ENCODE measurements around the gene FASTKD3.

FASTKD3 gene

DNA sequence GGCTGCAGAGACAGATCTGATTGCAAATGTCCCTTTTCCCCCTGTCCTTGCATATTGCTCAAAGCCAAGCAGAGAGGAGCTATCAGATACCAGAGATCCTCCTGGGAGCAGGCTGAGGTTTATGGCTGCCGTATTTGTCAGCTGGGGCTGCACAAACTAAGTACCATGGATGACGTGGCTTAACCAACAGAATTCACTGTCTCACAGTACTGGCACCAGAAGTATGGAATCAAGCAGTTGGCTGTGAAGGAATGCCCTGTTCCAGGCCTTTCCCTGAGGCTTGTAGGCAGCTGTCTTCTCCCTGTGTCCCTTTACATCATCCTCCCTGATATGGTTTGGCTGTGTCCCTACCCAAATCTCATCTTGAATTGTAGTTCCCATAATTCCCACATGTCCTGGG lies 20.5 kb downstream of the FASTKD3 start:
- POLR2A ChIA-PET: no interaction called here
- CTCF ChIA-PET: interaction anchor here (2.4 kb wide), 1 partner anchor 9 kb away, joined by 7 read pairs; no protein-coding TSS in a partner anchor
- TF ChIP-seq, protein P1, sequence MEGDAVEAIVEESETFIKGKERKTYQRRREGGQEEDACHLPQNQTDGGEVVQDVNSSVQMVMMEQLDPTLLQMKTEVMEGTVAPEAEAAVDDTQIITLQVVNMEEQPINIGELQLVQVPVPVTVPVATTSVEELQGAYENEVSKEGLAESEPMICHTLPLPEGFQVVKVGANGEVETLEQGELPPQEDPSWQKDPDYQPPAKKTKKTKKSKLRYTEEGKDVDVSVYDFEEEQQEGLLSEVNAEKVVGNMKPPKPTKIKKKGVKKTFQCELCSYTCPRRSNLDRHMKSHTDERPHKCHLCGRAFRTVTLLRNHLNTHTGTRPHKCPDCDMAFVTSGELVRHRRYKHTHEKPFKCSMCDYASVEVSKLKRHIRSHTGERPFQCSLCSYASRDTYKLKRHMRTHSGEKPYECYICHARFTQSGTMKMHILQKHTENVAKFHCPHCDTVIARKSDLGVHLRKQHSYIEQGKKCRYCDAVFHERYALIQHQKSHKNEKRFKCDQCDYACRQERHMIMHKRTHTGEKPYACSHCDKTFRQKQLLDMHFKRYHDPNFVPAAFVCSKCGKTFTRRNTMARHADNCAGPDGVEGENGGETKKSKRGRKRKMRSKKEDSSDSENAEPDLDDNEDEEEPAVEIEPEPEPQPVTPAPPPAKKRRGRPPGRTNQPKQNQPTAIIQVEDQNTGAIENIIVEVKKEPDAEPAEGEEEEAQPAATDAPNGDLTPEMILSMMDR (IDR thresholded peaks at IDR 0.05; ENCODE audit: insufficient read depth, low read length, missing control alignments): no peak
- no peak overlapping the region for H3K4me3 ChIP-seq (ENCODE audit: low read depth, low read length)
- no peak for DNase-seq (ENCODE audit: low read depth, low spot score)

DNA sequence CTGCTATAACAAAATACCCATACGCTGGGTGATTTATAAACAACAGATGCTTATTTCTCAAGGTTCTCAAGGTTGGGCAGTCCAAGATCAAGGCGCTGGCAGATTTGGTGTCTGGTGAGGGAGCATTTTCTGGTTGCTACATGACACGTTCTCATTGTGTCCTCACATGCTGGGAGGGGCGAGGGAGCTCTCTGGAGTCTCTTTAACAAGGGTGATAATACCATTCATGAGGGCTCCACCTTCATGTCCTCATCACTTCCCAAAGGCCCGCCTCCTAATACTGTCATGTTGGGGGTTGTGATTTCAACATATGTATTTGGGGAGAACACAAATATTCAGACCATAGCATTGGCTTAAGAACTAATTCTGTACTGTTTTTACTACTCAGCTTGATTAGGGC lies 22.5 kb downstream of the FASTKD3 start:
- ChIA-PET POLR2A (no interaction called here), CTCF (interaction anchor here (1.0 to 2.4 kb wide), 2 partner anchors 11 to 22 kb away, joined by 3 to 7 read pairs; no protein-coding TSS in a partner anchor)
- H3K4me3 ChIP-seq (ENCODE audit: low read depth, low read length): no peak overlapping the region
- DNase-seq (ENCODE audit: low read depth, low spot score): no peak
- TF ChIP-seq, protein P1 (IDR thresholded peaks at IDR 0.05; ENCODE audit: insufficient read depth, low read length, missing control alignments): no peak

DNA sequence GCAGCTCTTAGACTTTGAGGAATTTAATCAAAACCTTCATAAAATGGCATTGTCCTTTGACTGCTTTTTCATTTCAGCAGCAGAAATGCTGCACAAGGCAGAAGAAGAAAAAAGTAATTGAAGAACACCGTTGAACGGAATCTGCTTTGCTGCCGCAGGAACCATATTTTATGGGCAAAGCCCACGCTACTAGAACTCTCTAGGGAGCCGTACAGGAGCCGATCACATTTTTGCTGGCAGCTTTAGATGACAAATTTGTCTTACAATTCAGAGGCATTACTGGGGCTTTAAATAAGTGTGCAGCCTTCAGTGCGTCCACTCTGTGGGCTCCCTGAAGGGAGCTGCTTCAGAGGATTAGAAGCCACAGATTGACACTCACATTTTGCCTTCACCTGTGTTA lies 23.3 kb downstream of the FASTKD3 start:
- POLR2A ChIA-PET: no interaction called here

DNA sequence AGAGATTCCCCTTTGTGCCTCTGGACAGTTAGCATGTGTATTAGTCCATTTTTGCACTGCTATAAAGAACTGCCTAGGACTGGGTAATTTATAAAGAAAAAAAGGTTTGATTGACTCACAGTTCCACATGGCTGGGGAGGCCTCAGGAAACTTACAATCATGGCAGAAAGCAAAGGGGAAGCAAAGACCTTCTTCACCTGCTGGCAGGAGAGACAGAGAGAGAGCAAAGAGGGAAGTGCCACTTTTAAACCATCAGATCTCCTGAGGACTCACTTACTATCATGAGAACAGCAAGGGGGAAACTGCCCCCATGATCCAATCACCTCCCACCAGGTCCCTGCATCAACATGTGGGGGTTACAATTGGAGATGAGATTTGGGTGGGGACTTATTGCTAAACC lies 23.9 kb downstream of the FASTKD3 start:
- DNase-seq (ENCODE audit: low read depth, low spot score): no peak
- TF ChIP-seq, protein P1 (IDR thresholded peaks at IDR 0.05; ENCODE audit: insufficient read depth, low read length, missing control alignments): no peak
- CTCF ChIA-PET: no interaction called here
- POLR2A ChIA-PET: no interaction called here
- H3K4me3 ChIP-seq (ENCODE audit: low read depth, low read length): no peak overlapping the region

More for the DNA sequence above, 23.3 kb downstream of the FASTKD3 start:
- DNase-seq (ENCODE audit: low read depth, low spot score): no peak
- CTCF ChIA-PET: interaction anchor here (1.0 kb wide), 1 partner anchor 21 kb away, joined by 3 read pairs; no protein-coding TSS in a partner anchor
- TF ChIP-seq, protein P1 (IDR thresholded peaks at IDR 0.05; ENCODE audit: insufficient read depth, low read length, missing control alignments): no peak
- H3K4me3 ChIP-seq (ENCODE audit: low read depth, low read length): no peak overlapping the region

DNA sequence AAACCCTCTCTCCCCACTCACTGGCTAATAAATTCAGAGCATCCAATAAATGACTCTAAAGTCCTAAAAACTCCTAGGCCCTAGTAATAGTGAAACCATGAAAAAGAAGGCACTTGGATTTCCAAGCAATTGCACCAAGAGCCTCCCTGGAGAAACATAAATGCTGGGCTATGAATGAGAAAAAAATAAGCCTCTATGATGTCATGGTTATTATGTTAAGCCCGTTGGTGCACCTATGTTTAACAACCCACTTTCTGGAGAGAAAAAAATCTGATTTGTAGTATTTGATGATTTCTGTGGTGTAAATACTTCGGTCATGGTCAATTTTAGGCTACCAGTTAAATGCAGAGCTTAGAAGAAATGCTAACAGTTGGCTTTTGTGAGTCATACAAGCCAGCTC lies 26.3 kb downstream of the FASTKD3 start:
- TF ChIP-seq, protein P1 (IDR thresholded peaks at IDR 0.05; ENCODE audit: insufficient read depth, low read length, missing control alignments): no peak
- ChIA-PET POLR2A (no interaction called here), CTCF (no interaction called here)
- DNase-seq (ENCODE audit: low read depth, low spot score): no peak
- H3K4me3 ChIP-seq (ENCODE audit: low read depth, low read length): no peak overlapping the region

DNA sequence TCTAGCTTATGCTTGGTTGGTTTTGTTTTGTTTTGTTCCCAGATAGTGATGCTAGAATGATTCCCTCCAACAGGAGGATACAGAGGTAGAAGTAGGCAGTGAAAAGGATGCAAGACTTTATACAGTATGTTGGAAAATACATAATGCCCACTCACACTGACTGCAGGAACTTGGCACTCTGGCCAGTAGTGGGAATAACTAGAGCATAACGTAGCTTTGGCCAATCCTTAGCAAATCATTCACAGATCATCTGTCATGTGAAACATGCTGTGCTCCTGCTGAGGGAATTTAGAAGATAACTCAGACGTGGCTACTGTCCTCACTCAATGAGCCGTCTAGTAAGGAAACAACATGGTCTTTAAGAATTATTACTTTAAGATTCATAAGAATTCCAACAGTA lies 31.4 kb downstream of the FASTKD3 start:
- CTCF ChIA-PET: no interaction called here
- no peak overlapping the region for H3K4me3 ChIP-seq (ENCODE audit: low read depth, low read length)
- DNase-seq (ENCODE audit: low read depth, low spot score): no peak
- TF ChIP-seq, protein P1 (IDR thresholded peaks at IDR 0.05; ENCODE audit: insufficient read depth, low read length, missing control alignments): no peak
- POLR2A ChIA-PET: no interaction called here

All from AG04449 (cell line).